H1 (cell line): ENCODE data around the gene TEX22. TPM values are rescaled to one million over a fixed set of nuclear protein-coding genes. Genes with fewer than 3 reads are reported as not detected.
"Not testable (repeated sequence)": the region's sequence is repeated elsewhere in the genome, so short reads cannot be mapped to it uniquely, and the experiment has no call there.

Source experiments
- CTCF ChIA-PET: fragments of 300-600 bp; sonication (Branson Sonifier 250); formaldehyde crosslinking; loops from one replicate; lab custom pipeline; 2021; ENCODE audit not compliant: partially characterized antibody; lab: Charles Lee
- POLR2A ChIA-PET: fragments of 300-600 bp; sonication (Branson Sonifier 250); formaldehyde crosslinking; loops from one replicate; lab custom pipeline; 2021; ENCODE audit warnings: inconsistent platforms; ENCODE audit not compliant: partially characterized antibody; lab: Charles Lee
- DNase-seq, 2 experiments: peaks; one replicate each; pipeline versions ENCODE4 v3.0.0 to v3.0.0-alpha.2; 2010 to 2022; ENCODE audit warnings: low spot score in 2 of 2, low read depth in 1 of 2, mixed read lengths in 1 of 2
- FAIRE-seq: peaks from 2 replicates; lab custom pipeline; 2011; peaks lifted over from hg19 to GRCh38; lab: Jason Lieb, UNC
- H2AFZ ChIP-seq: 2 replicates; pipeline ENCODE4 v1.8.1; 2012; ENCODE audit warnings: low read length, inconsistent platforms
- H2AK5ac ChIP-seq: 2 replicates; pipeline ENCODE4 v1.6.1; 2013; ENCODE audit warnings: low read depth, low read length
- H2BK120ac ChIP-seq: replicated peaks from 2 replicates; pipeline ENCODE3; 2013; ENCODE audit warnings: low read depth, low read length, inconsistent platforms
- H2BK12ac ChIP-seq: 2 replicates; pipeline ENCODE4 v1.6.1; 2013; ENCODE audit warnings: low read depth, low read length
- H2BK15ac ChIP-seq: 2 replicates; pipeline ENCODE4 v1.6.1; 2013; ENCODE audit warnings: low read length
- H2BK20ac ChIP-seq: 2 replicates; pipeline ENCODE4 v1.6.1; 2013; ENCODE audit warnings: low read length
- H2BK5ac ChIP-seq: 2 replicates; pipeline ENCODE4 v1.6.1; 2013; ENCODE audit warnings: low read depth, low read length
- H3K14ac ChIP-seq: 2 replicates; pipeline ENCODE4 v1.6.1; 2013; ENCODE audit warnings: inconsistent platforms; ENCODE audit not compliant: insufficient read length
- H3K18ac ChIP-seq: 2 replicates; pipeline ENCODE4 v1.6.1; 2013; ENCODE audit warnings: low read length; ENCODE audit errors: extremely low read depth
- H3K23ac ChIP-seq: 2 replicates; pipeline ENCODE4 v1.6.1; 2013; ENCODE audit warnings: inconsistent platforms; ENCODE audit not compliant: insufficient read length
- H3K23me2 ChIP-seq: 2 replicates; pipeline ENCODE4 v1.6.1; 2013; ENCODE audit warnings: low read depth, low read length
- H3K27ac ChIP-seq: 2 replicates; pipeline ENCODE4 v1.6.1; 2011; ENCODE audit warnings: low read depth, low read length, inconsistent platforms
- H3K27me3 ChIP-seq, 4 experiments: replicated peaks in 1 of 4; 1 replicate in 1 of 4; 2 replicates in 3 of 4; pipeline versions ENCODE4 v1.6.1 to v1.8.1; 2011 to 2013; ENCODE audit warnings: low read length in 3 of 4, mild to moderate bottlenecking in 3 of 4, inconsistent platforms in 2 of 4, mixed read lengths in 2 of 4, moderate library complexity in 1 of 4; ENCODE audit not compliant: control insufficient read depth in 3 of 4, insufficient read depth in 3 of 4; ENCODE audit errors: extremely low read depth in 1 of 4
- H3K36me3 ChIP-seq, 4 experiments: 2 replicates each; pipeline versions ENCODE4 v1.6.1 to v1.8.1; 2011 to 2013; ENCODE audit warnings: mild to moderate bottlenecking in 4 of 4, low read length in 3 of 4, moderate library complexity in 2 of 4, control low read depth in 1 of 4, inconsistent platforms in 1 of 4; ENCODE audit not compliant: insufficient read depth in 4 of 4, control insufficient read depth in 2 of 4
- H3K4ac ChIP-seq: replicated peaks from 2 replicates; pipeline ENCODE3; 2013; ENCODE audit warnings: low read length, low read depth, mixed read lengths, inconsistent platforms; ENCODE audit not compliant: insufficient read length
- H3K4me1 ChIP-seq, 4 experiments: replicated peaks in 1 of 4; 1 replicate in 1 of 4; 2 replicates in 3 of 4; pipeline versions ENCODE4 v1.6.1 to v1.8.1; 2011 to 2013; ENCODE audit warnings: low read length in 3 of 4, inconsistent platforms in 2 of 4, mixed read lengths in 1 of 4; ENCODE audit not compliant: insufficient read depth in 4 of 4, control insufficient read depth in 3 of 4
- H3K4me2 ChIP-seq, 2 experiments: 2 replicates each; pipeline versions ENCODE4 v1.6.1 to v1.8.1; 2011 to 2013; ENCODE audit warnings: low read depth in 2 of 2, low read length in 2 of 2, control low read depth in 1 of 2, inconsistent platforms in 1 of 2, mild to moderate bottlenecking in 1 of 2; ENCODE audit not compliant: insufficient read depth in 1 of 2
- H3K4me3 ChIP-seq, 4 experiments: fragments of 200-600, 300-600 bp in 1 of 4; sonication (generic), shearing (Covaris generic), sonication (Bioruptor Twin) in 1 of 4; 2 replicates each; pipeline versions ENCODE4 v1.5.1 to v1.8.1; 2011 to 2016; ENCODE audit warnings: low read length in 4 of 4, low read depth in 3 of 4, control low read depth in 2 of 4, inconsistent platforms in 2 of 4, mild to moderate bottlenecking in 2 of 4, mixed read lengths in 1 of 4, moderate library complexity in 1 of 4; ENCODE audit not compliant: insufficient read depth in 2 of 4; ENCODE audit errors: extremely low read depth in 1 of 4
- H3K56ac ChIP-seq: replicated peaks from 2 replicates; pipeline ENCODE3; 2013; ENCODE audit warnings: low read depth, mild to moderate bottlenecking, mixed read lengths, low read length, inconsistent platforms; ENCODE audit not compliant: insufficient read length
- H3K79me1 ChIP-seq: 2 replicates; pipeline ENCODE4 v1.6.1; 2013; ENCODE audit warnings: low read depth, low read length, control low read depth
- H3K79me2 ChIP-seq, 2 experiments: 2 replicates each; pipeline versions ENCODE4 v1.6.1 to v1.8.1; 2012 to 2013; ENCODE audit warnings: low read length in 2 of 2, mild to moderate bottlenecking in 2 of 2, inconsistent platforms in 1 of 2; ENCODE audit not compliant: insufficient read depth in 2 of 2, control insufficient read depth in 1 of 2
- H3K9ac ChIP-seq, 4 experiments: replicated peaks in 1 of 4; 1 replicate in 1 of 4; 2 replicates in 3 of 4; pipeline versions ENCODE4 v1.6.1 to v1.8.1; 2011 to 2013; ENCODE audit warnings: low read depth in 3 of 4, low read length in 3 of 4, control low read depth in 2 of 4, mild to moderate bottlenecking in 2 of 4, moderate library complexity in 2 of 4, inconsistent platforms in 1 of 4; ENCODE audit errors: extremely low read depth in 1 of 4
- H3K9me3 ChIP-seq, 2 experiments: 2 replicates each; pipeline versions ENCODE4 v1.6.1 to v1.8.1; 2012 to 2013; ENCODE audit warnings: mild to moderate bottlenecking in 2 of 2, moderate library complexity in 2 of 2, control low read depth in 1 of 2, inconsistent platforms in 1 of 2, low read depth in 1 of 2, low read length in 1 of 2, mixed read lengths in 1 of 2; ENCODE audit not compliant: insufficient read depth in 2 of 2
- H4K20me1 ChIP-seq, 2 experiments: replicated peaks in 1 of 2; 2 replicates each; pipeline versions ENCODE3 to v1.8.1; 2011 to 2013; ENCODE audit warnings: inconsistent platforms in 2 of 2, low read length in 2 of 2, mild to moderate bottlenecking in 1 of 2; ENCODE audit not compliant: insufficient read depth in 2 of 2, control insufficient read depth in 1 of 2
- H4K5ac ChIP-seq: 2 replicates; pipeline ENCODE4 v1.6.1; 2013; ENCODE audit warnings: low read length, low read depth, mixed read lengths, inconsistent platforms; ENCODE audit not compliant: insufficient read length
- H4K8ac ChIP-seq: 2 replicates; pipeline ENCODE4 v1.8.0; 2013; ENCODE audit warnings: mild to moderate bottlenecking, moderate library complexity, low read length, inconsistent platforms; ENCODE audit not compliant: insufficient read depth; ENCODE audit errors: extremely low read depth
- H4K91ac ChIP-seq: replicated peaks from 2 replicates; pipeline ENCODE3; 2013; ENCODE audit warnings: low read length, mixed read lengths, inconsistent platforms; ENCODE audit not compliant: insufficient read length
- WGBS, 2 experiments: shearing (Covaris generic) in 1 of 2; methylation state at CpG; one replicate each; pipeline versions ENCODE4 v1.1.6 to v1.1.7; 2013 to 2015; ENCODE audit warnings: low lambda C conversion rate in 2 of 2, mixed read lengths in 2 of 2, inconsistent platforms in 1 of 2, low coverage in 1 of 2, missing lambda C conversion rate in 1 of 2; ENCODE audit not compliant: insufficient replicate concordance in 2 of 2, insufficient coverage in 1 of 2, insufficient read length in 1 of 2; ENCODE audit errors: extremely low coverage in 1 of 2, missing lambda C conversion rate in 1 of 2; 5-methylcytosine and 5-hydroxymethylcytosine counted together
- polyA plus RNA-seq, 7 experiments: library from polyadenylated mRNA; depleted of rRNA in 3 of 7; stranded (reverse) in 5 of 7; unstranded in 2 of 7; fragments of >200 nt in 5 of 7; fragments of 200-250 nt in 2 of 7; gene quantifications; 1 replicate in 5 of 7; 2 replicates in 1 of 7; 4 replicates in 1 of 7; pipeline versions ENCODE4 v1.2.1 to v1.2.3, GENCODE V29; 2011 to 2013; ENCODE audit warnings: missing spikeins in 2 of 7, mixed read lengths in 2 of 7
- total RNA-seq: library from RNA; stranded (reverse); fragmentation: NEBNext Ultra II Directional; extraction: Animal tissue kit (Norgen Biotek cat#: 25700); gene quantifications from 2 replicates; pipeline ENCODE4 v1.2.1, GENCODE V29; 2021

The TEX22 gene
- total and polyA plus RNA-seq, 2 of the 8 experiments (the other 6 are each of a cell fraction or from before 2014, with no cell fraction given), result 0.24 to 0.39 TPM

GRCh38 chr14:105361412-105361811 lies 36.9 kb upstream of the TEX22 start:
- not testable (repeated sequence) for H4K91ac ChIP-seq, H3K23me2 ChIP-seq, H3K4me3 ChIP-seq, H3K23ac ChIP-seq, H2BK12ac ChIP-seq, H3K14ac ChIP-seq, DNase-seq, H3K18ac ChIP-seq, H2BK15ac ChIP-seq, H2BK5ac ChIP-seq, H2AFZ ChIP-seq, H4K8ac ChIP-seq, H2AK5ac ChIP-seq, H3K27ac ChIP-seq, H4K5ac ChIP-seq, H3K27me3 ChIP-seq, H3K9ac ChIP-seq, H3K4me2 ChIP-seq, H3K79me1 ChIP-seq, H3K36me3 ChIP-seq, H3K79me2 ChIP-seq, H3K4ac ChIP-seq, H3K56ac ChIP-seq, H2BK20ac ChIP-seq, FAIRE-seq, H3K4me1 ChIP-seq, H3K9me3 ChIP-seq, H2BK120ac ChIP-seq
- peaks cover 0 to 11% of the 10 kb centered on the region in 2 experiments for H4K20me1 ChIP-seq
- WGBS, 2 experiments, result 95% methylated on average over 10 of the region's 10 CpGs; no CpG with 5 or more reads in 1 of the 2 experiments
- CTCF ChIA-PET, result interaction anchor here (1.4 kb wide), 1 partner anchor 11 kb away, joined by 3 read pairs; no protein-coding TSS in a partner anchor
- POLR2A ChIA-PET, result interaction anchor here (1.6 kb wide), 1 partner anchor 11 kb away, joined by 3 read pairs; no protein-coding TSS in a partner anchor
